GM12878 (cell line): Measurements from ENCODE around the gene BLNK. TPM values are rescaled to one million over a fixed set of nuclear protein-coding genes. Genes with fewer than 3 reads are reported as not detected.

Experiments used
- BACH1 ChIP-seq: fragments of 450-650 bp; IDR thresholded peaks from 2 replicates; pipeline ENCODE4 v1.6.1; 2017; ENCODE audit warnings: mild to moderate bottlenecking, borderline replicate concordance
- BMI1 ChIP-seq: fragments of 450-650 bp; IDR thresholded peaks from 2 replicates; pipeline ENCODE4 v1.6.1; 2016; ENCODE audit warnings: mild to moderate bottlenecking, moderate library complexity, borderline replicate concordance
- CBX5 ChIP-seq: sonication (generic); IDR thresholded peaks from 2 replicates; pipeline ENCODE4 v1.6.1; 2016; ENCODE audit warnings: low read depth, moderate library complexity, mild to moderate bottlenecking, inconsistent platforms
- CEBPB ChIP-seq, 2 experiments: fragments of 150-350 bp in 1 of 2; IDR thresholded peaks; 2 replicates each; pipeline ENCODE4 v1.6.1; 2012 to 2014; ENCODE audit warnings: low read depth in 2 of 2, low read length in 2 of 2, borderline replicate concordance in 1 of 2, inconsistent platforms in 1 of 2
- E4F1 ChIP-seq: fragments of 450-650 bp; IDR thresholded peaks from 2 replicates; pipeline ENCODE4 v1.6.1; 2018; ENCODE audit warnings: borderline replicate concordance, mild to moderate bottlenecking; ENCODE audit not compliant: partially characterized antibody
- JUNB ChIP-seq: IDR thresholded peaks from 2 replicates; pipeline ENCODE4 v1.6.1; 2016; ENCODE audit warnings: antibody characterized with exemption, mild to moderate bottlenecking
- JUND ChIP-seq: IDR thresholded peaks from 2 replicates; pipeline ENCODE4 v1.6.1; 2012; ENCODE audit warnings: low read depth, mild to moderate bottlenecking, low read length, improper control_type of control experiment, moderate library complexity
- KLF5 ChIP-seq: fragments of 450-650 bp; IDR thresholded peaks from 2 replicates; pipeline ENCODE4 v1.6.1; 2014; ENCODE audit warnings: mild to moderate bottlenecking; ENCODE audit not compliant: partially characterized antibody
- NBN ChIP-seq: fragments of 450-650 bp; IDR thresholded peaks from 2 replicates; pipeline ENCODE4 v1.6.1; 2016
- NFYB ChIP-seq: IDR thresholded peaks from 2 replicates; pipeline ENCODE4 v1.6.1; 2011; ENCODE audit warnings: low read depth, mild to moderate bottlenecking, low read length, improper control_type of control experiment, moderate library complexity; ENCODE audit not compliant: insufficient read depth
- RB1 ChIP-seq: fragments of 450-650 bp; formaldehyde crosslinking; IDR thresholded peaks from 2 replicates; pipeline ENCODE4 v1.6.1; 2017; ENCODE audit warnings: mild to moderate bottlenecking, borderline replicate concordance
- RBBP5 ChIP-seq: fragments of 200-600 bp; sonication (generic); conservative IDR thresholded peaks from 2 replicates; pipeline ENCODE4 v1.6.1; 2016
- RELA ChIP-seq: fragments of 450-650 bp; IDR thresholded peaks from 2 replicates; pipeline ENCODE4 v1.8.0; 2014; ENCODE audit warnings: borderline replicate concordance; ENCODE audit not compliant: partially characterized antibody
- SMC3 ChIP-seq: IDR thresholded peaks from 2 replicates; pipeline ENCODE4 v1.6.1; 2011; ENCODE audit warnings: low read length, improper control_type of control experiment, borderline replicate concordance
- SP1 ChIP-seq: IDR thresholded peaks from one replicate; pipeline ENCODE4 v1.6.1; 2011; ENCODE audit warnings: low read depth, low read length
- SPI1 ChIP-seq: IDR thresholded peaks from 2 replicates; pipeline ENCODE4 v1.6.1; 2011; ENCODE audit warnings: low read depth, mild to moderate bottlenecking, low read length, moderate library complexity, borderline replicate concordance; ENCODE audit not compliant: insufficient read depth
- SRF ChIP-seq, 2 experiments: IDR thresholded peaks; 2 replicates each; pipeline ENCODE4 v1.6.1; 2011; ENCODE audit warnings: low read depth in 2 of 2, low read length in 2 of 2, mild to moderate bottlenecking in 1 of 2, moderate library complexity in 1 of 2
- TAF1 ChIP-seq: IDR thresholded peaks from 2 replicates; pipeline ENCODE4 v1.6.1; 2011; ENCODE audit warnings: mild to moderate bottlenecking, low read depth, low read length, borderline replicate concordance
- ZBED1 ChIP-seq: IDR thresholded peaks from 2 replicates; pipeline ENCODE4 v1.6.1; 2016; ENCODE audit warnings: borderline replicate concordance
- ZNF217 ChIP-seq: fragments of 450-650 bp; IDR thresholded peaks from 2 replicates; pipeline ENCODE4 v1.6.1; 2017; ENCODE audit warnings: antibody characterized with exemption, mild to moderate bottlenecking
- ZNF274 ChIP-seq: IDR thresholded peaks from one replicate; pipeline ENCODE4 v1.8.0; 2011; ENCODE audit not compliant: insufficient read length, insufficient read depth
- polyA plus RNA-seq, 11 experiments: library from polyadenylated mRNA; depleted of rRNA in 4 of 11; unstranded in 6 of 11; stranded (reverse) in 5 of 11; fragments of >200 nt; fragmentation: Nextera tagmentation in 4 of 11; fragmentation: Illumina TruSeq in 1 of 11; extraction: Ambion mirVana in 4 of 11; extraction: Trizol in 1 of 11; gene quantifications; 1 replicate in 1 of 11; 2 replicates in 10 of 11; pipeline versions ENCODE4 v1.2.1 to v1.2.3, GENCODE V29; 2011 to 2016; ENCODE audit warnings: inconsistent platforms in 2 of 11, missing spikeins in 2 of 11, low read depth in 1 of 11
- total RNA-seq, 4 experiments: library from RNA; depleted of rRNA in 3 of 4; stranded (reverse); fragments of >200 nt in 3 of 4; fragmentation: Illumina TruSeq in 1 of 4; extraction: Trizol in 1 of 4; gene quantifications; 2 replicates each; pipeline versions ENCODE4 v1.2.1 to v1.2.3, GENCODE V29; 2013 to 2021
- TF ChIP-seq, protein P1 (sequence below): fragments of 450-650 bp; conservative IDR thresholded peaks from 2 replicates; pipeline ENCODE4 v1.6.1; 2017; ENCODE audit warnings: mild to moderate bottlenecking, moderate library complexity
- TF ChIP-seq, protein P2 (sequence below): IDR thresholded peaks from 2 replicates; pipeline ENCODE4 v1.6.1; 2011; ENCODE audit warnings: borderline replicate concordance, low read depth, mild to moderate bottlenecking, moderate library complexity, low read length; ENCODE audit not compliant: insufficient read depth, poor library complexity, severe bottlenecking
- TF ChIP-seq, protein P3 (sequence below): fragments of 450-650 bp; IDR thresholded peaks from 2 replicates; pipeline ENCODE4 v1.6.1; 2014; ENCODE audit warnings: mild to moderate bottlenecking

Gene BLNK
- total and polyA plus RNA-seq, 10 of the 15 experiments (the other 5 are each of a cell fraction or from before 2014, with no cell fraction given): 79.5 to 201 (median 139) TPM

DNA sequence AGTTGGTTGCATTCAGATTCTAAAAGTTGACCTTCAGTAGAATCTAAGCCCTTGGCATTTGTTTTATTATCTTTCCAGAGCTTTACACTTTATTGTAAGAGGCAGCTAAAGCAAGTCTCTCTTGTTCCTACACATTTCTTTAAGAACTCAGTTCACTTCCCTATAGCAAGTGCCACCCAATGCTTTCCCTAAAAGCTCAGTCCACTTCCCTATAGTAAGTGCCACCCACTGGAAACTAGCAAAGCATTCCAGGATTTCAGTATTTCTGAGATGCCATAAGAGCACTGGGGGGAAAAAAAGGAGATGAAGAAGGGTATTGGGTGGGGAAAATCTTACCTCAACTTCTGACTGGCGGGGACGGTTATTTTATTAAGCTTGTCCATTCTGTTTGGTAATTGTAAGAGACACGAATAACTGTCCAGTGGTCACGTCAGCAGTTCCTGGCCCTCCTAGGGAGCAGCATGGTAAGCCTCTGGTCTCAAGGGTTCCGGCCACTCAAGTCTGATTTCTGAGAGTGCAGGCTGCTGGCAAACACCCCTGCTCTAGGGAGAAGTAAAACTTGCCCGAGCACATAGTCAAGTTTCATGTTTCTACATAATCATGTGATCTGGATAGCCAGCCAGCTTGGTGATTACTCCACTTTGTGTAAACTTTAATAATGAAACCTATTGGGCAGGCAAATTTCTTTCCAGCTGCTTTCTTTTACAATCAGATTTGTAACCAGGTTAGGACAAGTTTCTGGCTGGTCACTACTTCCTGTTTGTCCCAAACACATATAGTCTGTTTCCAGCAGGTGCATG is at the start of gene BLNK (continued):
- TF ChIP-seq, protein P1, sequence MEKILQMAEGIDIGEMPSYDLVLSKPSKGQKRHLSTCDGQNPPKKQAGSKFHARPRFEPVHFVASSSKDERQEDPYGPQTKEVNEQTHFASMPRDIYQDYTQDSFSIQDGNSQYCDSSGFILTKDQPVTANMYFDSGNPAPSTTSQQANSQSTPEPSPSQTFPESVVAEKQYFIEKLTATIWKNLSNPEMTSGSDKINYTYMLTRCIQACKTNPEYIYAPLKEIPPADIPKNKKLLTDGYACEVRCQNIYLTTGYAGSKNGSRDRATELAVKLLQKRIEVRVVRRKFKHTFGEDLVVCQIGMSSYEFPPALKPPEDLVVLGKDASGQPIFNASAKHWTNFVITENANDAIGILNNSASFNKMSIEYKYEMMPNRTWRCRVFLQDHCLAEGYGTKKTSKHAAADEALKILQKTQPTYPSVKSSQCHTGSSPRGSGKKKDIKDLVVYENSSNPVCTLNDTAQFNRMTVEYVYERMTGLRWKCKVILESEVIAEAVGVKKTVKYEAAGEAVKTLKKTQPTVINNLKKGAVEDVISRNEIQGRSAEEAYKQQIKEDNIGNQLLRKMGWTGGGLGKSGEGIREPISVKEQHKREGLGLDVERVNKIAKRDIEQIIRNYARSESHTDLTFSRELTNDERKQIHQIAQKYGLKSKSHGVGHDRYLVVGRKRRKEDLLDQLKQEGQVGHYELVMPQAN: no peak; the same call in none of the 2 replicates
- TF ChIP-seq SPI1 (peak; percentile 14; the same call in 1 of the 2 replicates), SRF (IDR thresholded peaks at IDR 0.05; ENCODE audit: low read depth in 2 of 2, low read length in 2 of 2) (no peak), JUND (0 out of 2 replicates have a peak, but pooled peaks have one; percentile 41), CEBPB (IDR thresholded peaks at IDR 0.05; ENCODE audit: borderline replicate concordance in 1 of 2, low read depth in 2 of 2, low read length in 2 of 2) (no peak), RB1 (no peak), SP1 (no peak), JUNB (peak; percentile 39), BACH1 (no peak; the same call in 1 of the 2 replicates), ZNF274 (no peak), SMC3 (no peak), E4F1 (no peak), ZBED1 (no peak; the same call in 1 of the 2 replicates), TAF1 (peak; percentile 94), BMI1 (no peak), RELA (no peak), ZNF217 (no peak), NFYB (peak; percentile 64; the same call in 1 of the 2 replicates), CBX5 (0 out of 2 replicates have a peak, but pooled peaks have one; percentile 33), KLF5 (no peak), RBBP5 (no peak), NBN (peak; percentile 71)
- TF ChIP-seq, protein P2, sequence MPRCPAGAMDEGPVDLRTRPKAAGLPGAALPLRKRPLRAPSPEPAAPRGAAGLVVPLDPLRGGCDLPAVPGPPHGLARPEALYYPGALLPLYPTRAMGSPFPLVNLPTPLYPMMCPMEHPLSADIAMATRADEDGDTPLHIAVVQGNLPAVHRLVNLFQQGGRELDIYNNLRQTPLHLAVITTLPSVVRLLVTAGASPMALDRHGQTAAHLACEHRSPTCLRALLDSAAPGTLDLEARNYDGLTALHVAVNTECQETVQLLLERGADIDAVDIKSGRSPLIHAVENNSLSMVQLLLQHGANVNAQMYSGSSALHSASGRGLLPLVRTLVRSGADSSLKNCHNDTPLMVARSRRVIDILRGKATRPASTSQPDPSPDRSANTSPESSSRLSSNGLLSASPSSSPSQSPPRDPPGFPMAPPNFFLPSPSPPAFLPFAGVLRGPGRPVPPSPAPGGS: no peak
- TF ChIP-seq, protein P3, sequence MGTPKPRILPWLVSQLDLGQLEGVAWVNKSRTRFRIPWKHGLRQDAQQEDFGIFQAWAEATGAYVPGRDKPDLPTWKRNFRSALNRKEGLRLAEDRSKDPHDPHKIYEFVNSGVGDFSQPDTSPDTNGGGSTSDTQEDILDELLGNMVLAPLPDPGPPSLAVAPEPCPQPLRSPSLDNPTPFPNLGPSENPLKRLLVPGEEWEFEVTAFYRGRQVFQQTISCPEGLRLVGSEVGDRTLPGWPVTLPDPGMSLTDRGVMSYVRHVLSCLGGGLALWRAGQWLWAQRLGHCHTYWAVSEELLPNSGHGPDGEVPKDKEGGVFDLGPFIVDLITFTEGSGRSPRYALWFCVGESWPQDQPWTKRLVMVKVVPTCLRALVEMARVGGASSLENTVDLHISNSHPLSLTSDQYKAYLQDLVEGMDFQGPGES: no peak
